GM19239 (cell line): ENCODE results near the gene RIBC2.
"Not testable (repeated sequence)": the region's sequence is repeated elsewhere in the genome, so short reads cannot be mapped to it uniquely, and the experiment has no call there.

Experiments used
- DNase-seq: peaks from one replicate; pipeline ENCODE4 v3.0.0; 2011; ENCODE audit warnings: low spot score; ENCODE audit not compliant: insufficient read length
- FAIRE-seq: peaks from 2 replicates; lab custom pipeline; 2011; peaks lifted over from hg19 to GRCh38; lab: Jason Lieb, UNC

Gene RIBC2, protein sequence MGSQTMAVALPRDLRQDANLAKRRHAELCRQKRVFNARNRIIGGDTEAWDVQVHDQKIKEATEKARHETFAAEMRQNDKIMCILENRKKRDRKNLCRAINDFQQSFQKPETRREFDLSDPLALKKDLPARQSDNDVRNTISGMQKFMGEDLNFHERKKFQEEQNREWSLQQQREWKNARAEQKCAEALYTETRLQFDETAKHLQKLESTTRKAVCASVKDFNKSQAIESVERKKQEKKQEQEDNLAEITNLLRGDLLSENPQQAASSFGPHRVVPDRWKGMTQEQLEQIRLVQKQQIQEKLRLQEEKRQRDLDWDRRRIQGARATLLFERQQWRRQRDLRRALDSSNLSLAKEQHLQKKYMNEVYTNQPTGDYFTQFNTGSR

DNA sequence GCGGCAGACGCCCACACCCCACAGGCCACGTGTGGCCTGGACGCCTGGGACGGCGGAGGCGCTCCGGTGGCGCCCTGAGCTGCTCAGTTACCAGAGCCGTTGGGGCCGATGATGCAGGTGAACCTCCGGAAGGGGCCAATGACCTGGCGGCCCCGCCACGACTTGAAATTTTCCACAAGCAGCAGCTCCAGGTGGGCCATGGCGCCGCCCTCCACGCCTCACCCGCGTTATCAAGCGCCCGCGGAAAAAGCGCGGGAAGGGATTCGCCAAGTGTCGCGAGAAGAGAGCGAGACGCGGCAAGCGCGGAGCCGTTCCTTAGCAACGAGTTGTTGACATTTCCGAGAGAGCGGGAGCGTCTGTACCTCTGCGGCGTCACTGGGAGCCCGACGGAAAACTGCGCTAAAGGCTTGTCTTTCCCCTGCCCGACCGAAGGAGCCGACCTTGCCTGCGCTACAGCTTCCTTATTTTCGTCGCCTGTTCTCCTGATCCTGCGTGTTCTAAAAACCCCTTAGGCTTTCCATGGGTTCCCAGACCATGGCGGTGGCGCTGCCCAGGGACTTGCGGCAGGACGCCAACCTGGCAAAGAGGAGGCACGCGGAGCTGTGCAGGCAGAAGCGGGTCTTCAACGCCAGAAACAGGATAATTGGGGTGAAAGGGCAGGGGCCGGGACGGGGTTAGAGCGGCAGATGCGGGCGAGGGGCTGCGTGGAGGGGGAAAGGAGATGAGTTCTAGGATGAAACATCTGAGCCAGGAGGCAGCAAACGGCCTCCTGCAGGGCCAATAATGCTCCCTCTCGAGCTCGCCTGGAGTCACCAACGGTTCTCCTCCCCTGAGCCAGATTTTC, at the start of gene RIBC2, which contains the start of gene SMC1B:
RIBC2 (plus strand) TSS at position 326 of the 844 bp plus-strand sequence; CDS start at position 520, 194 bp downstream.
SMC1B (minus strand) TSS at position 232 of the 844 bp plus-strand sequence; CDS start at position 200, 32 bp downstream.
- DNase-seq, result peak; percentile 93
- peak; percentile 80 for FAIRE-seq

DNA sequence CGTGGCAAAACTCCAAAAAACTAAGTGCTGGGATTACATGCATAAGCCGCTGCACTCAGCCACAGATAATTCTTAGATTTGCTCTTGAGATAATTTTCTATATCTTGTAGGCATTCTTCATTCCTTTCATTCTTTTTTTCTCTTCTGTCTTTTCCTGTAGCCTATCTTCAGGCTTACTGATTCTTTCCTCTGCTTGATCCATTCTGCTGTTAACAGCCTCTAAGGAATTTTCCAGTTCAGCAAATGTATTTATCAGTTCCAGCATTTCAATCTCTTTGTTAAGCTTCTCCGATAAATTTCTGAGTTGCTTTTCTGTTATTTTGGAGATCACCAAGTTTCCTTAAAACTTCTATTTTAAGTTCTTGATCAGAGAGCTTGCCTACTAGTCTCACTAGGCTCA, 46.8 kb upstream of the RIBC2 start:
- DNase-seq (no peak), FAIRE-seq (no peak)

DNA sequence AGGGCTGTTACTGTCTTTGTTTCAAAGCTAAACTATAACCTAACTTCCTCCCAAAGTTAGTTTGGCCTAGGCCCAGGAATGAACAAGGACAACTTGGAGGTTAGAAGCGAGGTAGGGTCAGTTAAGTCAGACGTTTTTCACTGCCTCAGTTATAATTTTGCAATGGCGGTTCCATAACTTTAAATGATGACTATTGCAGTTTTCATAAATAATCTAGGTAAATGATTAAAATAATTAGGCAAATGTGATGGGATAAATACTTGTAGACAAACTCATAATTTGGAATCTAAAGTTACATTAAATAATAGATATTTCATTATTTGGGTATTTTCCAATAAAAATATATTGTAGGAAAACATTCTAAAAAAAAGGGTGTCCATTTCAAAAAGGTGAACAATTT, 39.9 kb upstream of the RIBC2 start:
- not testable (repeated sequence) for FAIRE-seq, DNase-seq

DNA sequence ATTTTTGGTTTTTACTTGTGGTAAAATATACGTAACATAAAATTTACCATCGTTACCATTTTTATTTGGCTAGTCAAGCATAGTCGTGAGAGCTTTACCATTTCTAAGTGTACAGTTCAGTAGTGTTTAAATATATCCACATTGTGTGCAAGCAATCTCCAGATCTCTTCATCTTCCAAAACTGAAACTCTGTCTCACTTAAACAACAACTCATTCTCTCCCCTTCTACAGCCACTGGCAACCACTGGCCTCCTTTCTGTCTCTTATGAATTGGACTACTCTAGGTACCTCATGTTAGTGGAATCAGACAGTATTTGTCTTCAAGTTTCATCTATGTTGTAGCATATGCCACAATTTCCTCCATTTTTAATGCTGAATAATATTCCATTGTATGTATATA, 37.5 kb upstream of the RIBC2 start:
- no peak for FAIRE-seq
- no peak for DNase-seq

DNA sequence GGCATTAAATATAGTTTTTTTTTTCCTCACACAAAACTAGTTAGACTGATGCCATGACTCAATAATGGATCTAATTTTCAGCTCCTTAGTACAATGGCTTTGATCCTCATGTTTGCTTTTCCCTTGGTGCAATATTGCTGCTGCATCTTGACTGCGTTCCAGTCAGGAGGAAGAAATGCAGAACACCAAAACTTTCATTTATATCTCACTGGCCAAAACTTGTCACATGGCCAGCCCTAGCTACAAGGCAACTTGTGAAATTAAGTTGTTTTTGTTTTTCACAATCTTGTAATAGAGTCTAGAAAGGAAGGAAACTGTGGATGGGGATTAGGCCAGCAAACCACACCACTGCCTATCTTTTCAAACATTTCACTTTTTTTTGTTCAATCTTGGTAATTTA, 36.8 kb upstream of the RIBC2 start:
- peak; percentile 77 for FAIRE-seq
- DNase-seq, result no peak

DNA sequence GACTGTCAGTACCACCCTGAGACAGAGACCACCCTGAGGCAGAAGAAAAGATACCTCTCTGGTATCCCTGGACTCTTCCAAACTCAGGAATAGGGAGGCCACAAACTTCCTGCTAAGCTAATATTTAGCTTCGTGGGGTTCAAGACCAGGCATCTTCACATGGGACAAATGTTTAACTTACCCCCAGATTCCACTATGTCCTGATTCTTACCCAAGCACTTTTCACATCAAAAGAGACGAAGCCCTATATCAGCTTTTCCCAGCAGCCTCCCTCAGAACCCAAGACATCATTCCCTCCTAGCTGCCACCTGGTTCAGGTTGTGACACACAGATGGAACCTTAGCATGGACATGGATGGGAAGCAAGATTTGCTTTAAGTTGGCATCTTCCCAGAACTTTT, 32.1 kb upstream of the RIBC2 start:
- DNase-seq, result no peak
- no peak for FAIRE-seq

DNA sequence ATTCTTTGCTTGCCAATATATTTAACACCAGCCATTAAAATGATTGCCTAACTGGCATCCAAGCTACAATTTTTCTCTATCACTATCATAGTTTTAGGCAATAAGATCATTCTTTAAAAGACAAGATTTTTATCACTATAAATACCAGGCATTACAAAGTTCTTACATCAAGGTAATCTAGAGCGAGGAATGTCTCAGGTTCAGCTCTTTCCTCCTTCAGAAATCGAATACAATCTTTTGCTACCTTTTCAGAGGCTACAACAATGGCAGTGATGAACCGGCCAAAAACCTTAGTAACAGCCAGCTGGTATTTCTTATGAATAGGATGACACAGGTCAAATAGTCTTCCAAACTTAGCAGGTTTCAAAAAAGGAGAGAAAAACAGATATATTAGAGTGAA, 23.9 kb upstream of the RIBC2 start:
- DNase-seq (no peak), FAIRE-seq (no peak)

DNA sequence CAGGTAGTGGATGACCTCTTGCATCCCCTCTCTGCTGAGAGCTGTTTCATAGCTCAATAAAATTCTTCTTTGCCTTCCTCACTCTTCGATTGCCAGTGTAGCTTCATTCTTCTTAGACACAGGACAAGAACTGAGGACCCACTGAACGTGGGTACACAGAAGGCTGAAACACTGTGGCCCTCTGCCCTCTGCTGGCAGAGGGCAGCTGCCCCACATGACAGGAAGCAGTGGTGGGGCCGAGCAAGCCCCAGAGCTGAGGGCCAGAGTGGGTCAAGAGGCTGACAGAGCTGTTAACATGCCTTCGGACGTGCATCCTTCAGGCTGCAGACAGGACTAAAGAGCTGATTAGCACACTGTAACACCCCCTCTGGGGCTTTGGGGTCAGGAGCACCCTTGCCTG, 15.7 kb upstream of the RIBC2 start:
- DNase-seq (no peak), FAIRE-seq (no peak)

DNA sequence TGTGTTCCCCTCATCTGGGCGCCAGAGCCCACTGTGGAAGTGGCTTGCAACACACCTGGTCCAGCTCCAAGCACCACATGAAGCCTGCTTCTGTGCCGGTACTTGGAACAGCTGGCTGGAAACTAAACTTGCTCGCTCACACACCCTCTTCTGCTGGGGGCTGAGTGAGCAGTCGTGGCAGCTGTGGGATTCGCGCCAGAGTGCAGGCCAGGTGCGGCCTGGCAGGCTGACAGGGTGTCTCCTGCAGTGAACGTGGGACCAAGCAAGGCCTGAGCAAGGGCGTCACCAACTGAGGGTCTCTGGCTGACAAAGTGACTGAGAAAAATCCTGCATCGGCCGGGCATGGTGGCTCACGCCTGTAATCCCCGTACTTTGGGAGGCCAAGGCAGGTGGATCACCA, 15.3 kb upstream of the RIBC2 start:
- FAIRE-seq, result no peak
- DNase-seq, result no peak

DNA sequence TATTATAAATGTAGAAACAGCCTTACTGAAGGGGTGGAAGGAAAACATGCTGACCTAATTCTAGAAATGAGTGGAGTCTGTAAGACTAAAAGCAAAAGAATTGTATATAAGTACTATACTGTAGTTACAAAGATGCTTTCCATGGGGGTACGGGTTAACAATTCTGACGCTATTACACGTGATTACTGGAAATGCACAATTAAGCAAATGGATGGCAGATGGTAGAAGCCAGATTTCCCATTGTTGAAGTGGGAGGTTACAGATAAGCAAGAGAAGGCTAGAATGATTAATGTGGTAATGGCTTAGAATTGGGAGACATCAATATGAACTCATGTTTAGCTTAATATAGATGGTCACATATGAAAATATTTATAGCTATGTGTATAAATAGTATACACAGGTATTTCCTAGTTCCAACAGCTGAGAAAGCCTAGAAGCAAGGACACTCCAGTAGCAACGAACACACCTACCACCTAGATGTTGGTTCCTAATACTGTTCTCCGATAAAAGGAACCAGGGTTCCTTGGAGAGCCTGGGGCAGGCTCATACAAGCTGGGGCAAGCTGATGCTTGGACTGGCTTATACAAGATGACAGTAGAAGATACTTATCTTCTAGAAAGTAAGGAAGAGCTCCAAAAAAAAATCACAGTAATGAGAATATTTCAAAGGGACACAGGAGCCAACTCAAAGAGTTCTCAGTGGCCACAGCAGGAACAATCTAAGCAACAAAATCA, 13.6 kb upstream of the RIBC2 start:
- FAIRE-seq (no peak), DNase-seq (no peak)

DNA sequence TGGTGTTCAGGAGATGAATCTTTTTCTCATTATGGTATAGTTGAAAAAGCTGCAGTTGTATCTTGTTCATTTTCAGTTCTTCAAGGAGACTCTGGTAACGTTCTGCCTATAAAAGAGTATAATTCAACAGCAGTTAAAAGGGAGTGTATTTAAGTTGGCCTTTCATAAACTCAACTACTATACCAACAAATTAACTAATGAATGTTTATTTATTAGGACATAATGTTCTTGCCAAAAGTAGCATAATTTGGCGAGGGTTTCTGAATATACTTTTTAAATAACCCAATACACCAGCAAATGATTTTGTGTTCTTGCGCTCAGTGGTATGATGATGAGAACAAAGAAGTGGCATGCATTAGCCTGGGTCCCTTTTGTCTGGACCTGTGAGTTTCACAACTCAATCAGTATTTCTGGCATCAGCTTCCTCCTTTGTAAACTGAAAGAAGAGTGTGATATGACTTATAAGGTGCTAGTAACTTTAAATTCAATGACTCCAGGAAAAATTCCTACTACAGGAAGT, 11.0 kb upstream of the RIBC2 start:
- FAIRE-seq, result no peak
- DNase-seq, result no peak

DNA sequence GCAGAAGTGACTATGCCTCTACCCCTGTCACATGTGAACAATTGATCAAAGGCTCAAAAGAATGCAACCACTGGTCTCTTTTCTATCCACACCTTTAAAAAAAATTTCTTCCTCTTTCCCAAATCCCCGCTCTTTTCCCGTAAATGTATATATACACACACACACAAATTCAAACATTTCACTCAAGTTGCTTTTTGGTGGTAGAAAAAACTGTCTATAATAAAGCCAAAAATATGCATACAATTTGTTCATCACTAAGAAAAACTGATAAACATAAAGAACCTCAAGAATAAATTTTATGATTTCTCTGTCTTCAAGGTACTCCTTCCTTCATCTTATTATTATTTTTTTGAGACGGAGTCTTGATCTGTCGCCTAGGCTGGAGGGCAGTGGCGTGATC, 5.7 kb upstream of the RIBC2 start:
- FAIRE-seq, result no peak

DNA sequence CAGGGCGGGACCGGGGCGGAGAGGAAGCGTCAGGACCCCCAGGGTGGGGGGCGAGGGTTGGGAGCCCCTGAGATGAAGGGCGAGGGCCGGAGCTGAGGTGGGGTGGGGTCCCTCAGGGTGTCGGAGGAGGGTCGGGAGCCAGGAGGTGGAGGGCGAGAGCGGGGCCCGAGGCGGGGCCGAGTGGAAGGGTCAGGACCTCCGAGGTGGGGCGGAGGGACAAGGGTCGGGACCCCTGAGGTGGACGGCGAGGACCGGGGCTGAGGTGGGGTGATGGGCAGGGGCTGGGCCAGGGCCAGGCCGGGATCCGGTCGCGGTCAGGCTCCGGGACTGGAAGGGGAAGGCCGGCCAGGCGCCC, 503 bp upstream of the RIBC2 start:
- DNase-seq (no peak), FAIRE-seq (no peak)

More for the DNA sequence above, 5.7 kb upstream of the RIBC2 start:
- no peak for DNase-seq

DNA sequence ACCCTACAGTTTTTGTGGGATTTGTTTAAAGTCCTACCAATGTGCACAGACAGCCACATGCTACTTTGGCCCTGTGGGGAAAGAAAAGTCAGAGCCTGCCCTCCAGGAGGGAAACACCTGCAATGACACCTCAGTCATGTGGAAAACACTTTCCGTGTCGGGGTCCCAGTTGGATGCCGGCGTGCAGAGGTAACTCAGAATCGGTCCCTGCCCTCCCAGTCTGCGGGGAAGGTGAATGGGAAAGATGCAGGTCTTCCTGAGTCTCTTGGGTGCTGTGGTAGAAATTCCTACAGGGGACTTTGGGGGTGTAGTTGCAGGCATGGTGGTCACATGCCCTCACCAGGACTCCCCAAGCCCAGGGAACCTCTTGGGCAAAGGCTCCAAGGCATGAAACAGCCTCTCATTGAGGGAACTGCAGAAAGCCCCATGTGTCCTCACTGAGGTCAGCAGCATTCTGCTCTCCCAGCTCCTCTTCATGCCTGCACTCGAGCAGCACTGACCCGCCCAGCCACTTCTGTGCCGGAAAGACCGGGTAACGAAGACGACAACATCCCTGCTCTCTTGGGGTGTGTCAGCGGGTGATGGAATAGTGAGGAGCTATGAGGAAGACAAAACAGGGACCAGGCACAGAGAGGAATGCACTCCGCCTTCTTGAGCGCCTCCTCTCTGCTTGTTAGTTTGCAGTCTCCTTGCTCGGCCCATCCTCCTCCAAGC, 4.7 kb downstream of the RIBC2 start:
- FAIRE-seq (no peak), DNase-seq (no peak)

DNA sequence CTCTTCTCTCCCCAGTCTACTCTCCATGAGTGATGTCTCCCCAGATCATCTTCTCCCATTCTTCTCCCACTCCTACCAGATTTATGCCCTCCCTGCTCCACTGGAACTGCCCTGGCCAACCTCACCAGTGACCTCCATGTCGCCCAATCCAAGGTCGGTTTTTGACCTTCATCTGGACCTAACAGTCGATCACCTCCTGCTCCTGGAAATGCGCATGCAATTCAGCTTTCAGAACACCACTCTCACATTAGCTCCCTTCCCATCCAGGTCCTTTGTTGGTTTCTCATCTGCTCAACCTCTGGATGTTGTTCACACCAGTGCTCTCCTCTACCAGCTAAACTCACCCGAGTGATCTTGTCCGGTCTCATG, 5.3 kb downstream of the RIBC2 start:
- no peak for DNase-seq
- FAIRE-seq, result no peak

DNA sequence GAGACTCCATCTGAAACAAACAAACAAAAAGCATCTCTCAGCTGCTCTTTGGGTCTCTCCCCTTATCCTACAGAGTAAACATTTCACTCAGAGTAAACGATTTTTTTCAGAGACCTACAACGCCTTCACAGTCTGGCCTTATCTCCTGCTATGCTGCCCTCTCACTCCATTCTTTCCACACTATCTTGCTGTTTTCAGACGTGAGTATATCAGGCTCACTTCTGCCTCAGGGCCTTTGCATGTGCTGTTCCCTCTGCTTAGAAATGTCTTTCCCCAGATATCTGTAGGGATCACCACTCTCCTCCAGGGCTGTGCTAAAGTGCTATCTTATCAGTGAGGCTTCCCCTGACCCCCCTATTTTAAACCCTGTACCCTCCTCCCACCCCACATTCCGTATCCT, 6.5 kb downstream of the RIBC2 start:
- DNase-seq (no peak), FAIRE-seq (no peak)

DNA sequence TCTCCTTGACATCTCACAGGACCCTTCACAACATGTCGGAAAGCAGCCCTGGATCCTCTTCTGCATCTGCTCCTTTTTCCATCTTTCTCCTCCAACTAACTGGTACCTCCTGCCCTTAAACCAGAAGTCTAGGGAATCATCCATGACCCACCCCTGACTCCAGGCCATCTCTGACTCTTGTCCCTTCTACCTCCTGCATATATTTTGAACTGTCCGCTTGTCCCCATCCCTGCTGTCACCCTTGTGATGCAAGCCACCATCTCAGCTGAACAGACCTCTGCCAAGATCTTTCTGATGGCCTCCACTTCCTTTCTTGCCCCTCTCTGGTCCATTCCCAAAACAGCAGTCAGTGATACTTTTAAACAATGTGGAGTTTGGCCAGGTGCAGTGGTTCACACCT, 7.0 kb downstream of the RIBC2 start:
- FAIRE-seq (no peak), DNase-seq (no peak)

DNA sequence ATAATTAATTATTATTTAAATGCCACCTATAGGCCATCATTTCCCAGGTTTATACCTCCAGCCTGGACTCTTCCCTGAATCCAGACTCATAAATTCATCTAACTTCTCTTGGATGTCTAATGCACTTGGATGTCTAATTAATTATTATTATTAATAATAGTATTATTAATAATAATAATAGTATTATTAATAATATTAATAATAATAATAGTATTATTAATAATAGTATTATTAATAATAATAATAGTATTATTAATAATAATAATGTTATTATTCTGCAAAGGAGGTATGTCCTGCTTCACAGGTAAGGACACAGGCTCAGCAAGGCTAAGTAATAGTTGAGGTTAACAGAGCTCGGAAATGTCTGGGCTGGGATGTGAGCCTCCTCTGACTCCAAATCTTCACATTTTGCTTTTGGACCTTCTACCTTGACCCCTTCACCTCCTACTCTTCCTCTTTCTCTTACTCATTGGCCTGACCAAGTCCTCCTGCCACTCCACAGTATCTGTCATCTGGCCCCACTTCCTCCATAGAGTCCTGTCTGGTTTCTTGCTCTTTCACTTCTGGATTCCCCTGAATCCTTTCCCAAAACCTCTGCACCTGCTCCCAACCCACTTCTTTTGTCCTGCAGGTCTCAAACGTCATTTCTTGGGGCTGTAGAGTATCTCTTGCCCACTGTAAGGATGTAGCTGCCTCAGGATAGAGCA, 8.0 kb downstream of the RIBC2 start:
- no peak for DNase-seq
- no peak for FAIRE-seq

DNA sequence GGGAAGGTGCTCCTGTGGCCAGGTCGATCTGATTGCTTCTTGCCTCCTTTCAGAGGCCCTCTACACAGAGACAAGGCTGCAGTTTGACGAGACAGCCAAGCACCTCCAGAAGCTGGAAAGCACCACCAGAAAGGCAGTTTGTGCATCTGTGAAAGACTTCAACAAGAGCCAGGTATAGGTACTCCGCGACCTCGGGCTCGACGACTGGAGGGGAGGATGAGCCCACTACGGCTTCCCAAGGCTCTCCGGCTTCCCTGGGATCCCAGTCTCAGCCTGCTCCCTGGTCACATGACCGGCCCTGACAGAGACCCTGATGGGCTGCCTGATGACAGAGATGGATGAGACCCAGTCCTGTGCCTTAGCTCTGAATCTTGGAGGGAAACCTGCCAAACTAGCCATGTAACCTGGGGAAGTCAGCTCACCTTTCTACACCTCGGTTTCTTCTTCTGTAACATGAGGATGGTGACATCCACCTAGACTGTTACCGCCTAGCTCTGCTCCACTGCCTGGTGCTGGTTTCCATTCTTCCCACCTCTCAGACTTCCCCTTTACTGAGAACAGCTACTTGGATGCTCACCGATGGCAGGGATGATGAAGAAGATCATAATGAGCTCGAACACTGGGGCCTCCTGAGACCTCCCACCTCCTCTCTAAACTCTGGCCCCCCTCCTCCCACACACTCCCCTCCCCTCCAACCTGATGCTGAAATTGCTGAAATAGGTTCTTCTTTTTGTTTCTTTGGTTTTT, 8.9 kb downstream of the RIBC2 start:
- DNase-seq (no peak), FAIRE-seq (no peak)
